ENCODE measurements around the gene NAV3.
A peak's percentile ranks its signal among the peaks of the same experiment; 100 is the strongest.

NAV3 gene

GRCh38 chr12:77847680-77848431, 17.2 kb downstream of the NAV3 start:
- no peak for DNase-seq

- no peak for DNase-seq
These were observed 19.4 kb downstream of the NAV3 start for GRCh38 chr12:77850129-77850528.

- DNase-seq = no peak
These were observed 20.0 kb downstream of the NAV3 start for GRCh38 chr12:77850698-77851097.

GRCh38 chr12:77855548-77855947, 24.9 kb downstream of the NAV3 start:
- DNase-seq = no peak

GRCh38 chr12:77861317-77861716, 30.6 kb downstream of the NAV3 start:
- no peak for DNase-seq

GRCh38 chr12:77865178-77865577, 34.5 kb downstream of the NAV3 start:
- no peak for DNase-seq

- DNase-seq = no peak
These were observed 48.2 kb downstream of the NAV3 start for GRCh38 chr12:77878901-77879300.

- no peak for DNase-seq
These were observed 52.0 kb downstream of the NAV3 start for GRCh38 chr12:77882709-77883108.

GRCh38 chr12:77888611-77889010, 57.9 kb downstream of the NAV3 start:
- DNase-seq = no peak

- DNase-seq = no peak
These were observed 60.9 kb downstream of the NAV3 start for GRCh38 chr12:77891518-77892147.

- DNase-seq = no peak
These were observed 63.2 kb downstream of the NAV3 start for GRCh38 chr12:77893918-77894317.

- DNase-seq = no peak
These were observed 63.9 kb downstream of the NAV3 start for GRCh38 chr12:77894556-77894955.

- DNase-seq = no peak
These were observed 65.0 kb downstream of the NAV3 start for GRCh38 chr12:77895699-77896098.

GRCh38 chr12:77907936-77908335, 77.2 kb downstream of the NAV3 start:
- DNase-seq = no peak

- no peak for DNase-seq
These were observed 83.4 kb downstream of the NAV3 start for GRCh38 chr12:77914081-77914488.

- no peak for DNase-seq
These were observed 84.4 kb downstream of the NAV3 start for GRCh38 chr12:77915071-77915600.

GRCh38 chr12:77916276-77916675, 85.6 kb downstream of the NAV3 start:
- no peak for DNase-seq

GRCh38 chr12:77918046-77918445, 87.4 kb downstream of the NAV3 start:
- DNase-seq = no peak

GRCh38 chr12:77919450-77919849, 88.8 kb downstream of the NAV3 start:
- no peak for DNase-seq

GRCh38 chr12:77923882-77924281, 93.2 kb downstream of the NAV3 start:
- DNase-seq = no peak

- DNase-seq = no peak
These were observed 94.0 kb downstream of the NAV3 start for GRCh38 chr12:77924703-77925102.

GRCh38 chr12:77925536-77926108, 94.9 kb downstream of the NAV3 start:
- DNase-seq = peak; percentile 69

- no peak for DNase-seq
These were observed 97.4 kb downstream of the NAV3 start for GRCh38 chr12:77928078-77928477.

- no peak for DNase-seq
These were observed 101.5 kb downstream of the NAV3 start for GRCh38 chr12:77932216-77932615.
